K562 (cell line): ENCODE measurements around the gene PGLYRP1. TPM values are rescaled to one million over a fixed set of nuclear protein-coding genes. Genes with fewer than 3 reads are reported as not detected.

Experiments
- CBX8 ChIP-seq: fragments of 200-600 bp; sonication (generic); IDR thresholded peaks from 2 replicates; pipeline ENCODE4 v1.6.1; 2012; ENCODE audit warnings: borderline replicate concordance, mixed run types, low read depth, mild to moderate bottlenecking, moderate library complexity, mixed read lengths, low read length, control low read depth, inconsistent platforms; ENCODE audit not compliant: poor library complexity, severe bottlenecking; ENCODE audit errors: extremely low read depth
- CREB1 ChIP-seq, 2 experiments: sonication (generic) in 1 of 2; formaldehyde crosslinking in 1 of 2; IDR thresholded peaks; 2 replicates each; pipeline versions ENCODE4 v1.6.1 to v1.8.0; 2012 to 2022; ENCODE audit warnings: inconsistent platforms in 1 of 2, mild to moderate bottlenecking in 1 of 2, missing genetic modification reagents in 1 of 2, moderate library complexity in 1 of 2
- ELF2 ChIP-seq: fragments of 250-450 bp; sonication (Bioruptor Pico); IDR thresholded peaks from 2 replicates; pipeline ENCODE4 v1.5.0; 2021; ENCODE audit warnings: mild to moderate bottlenecking
- GTF2A2 ChIP-seq: IDR thresholded peaks from 2 replicates; pipeline ENCODE4 v1.6.1; 2016; ENCODE audit warnings: mild to moderate bottlenecking, missing genetic modification characterization, missing compliant biosample characterization
- KAT2B ChIP-seq: IDR thresholded peaks from one replicate; pipeline ENCODE4 v1.6.1; 2012; ENCODE audit warnings: low read depth, mild to moderate bottlenecking, control low read depth, inconsistent platforms, low read length, moderate library complexity
- KAT8 ChIP-seq: fragments of 450-650 bp; IDR thresholded peaks from 2 replicates; pipeline ENCODE4 v1.6.1; 2016; ENCODE audit warnings: low read depth, mild to moderate bottlenecking
- KDM1A ChIP-seq, 2 experiments: fragments of 450-650 bp; IDR thresholded peaks; 2 replicates each; pipeline ENCODE4 v1.6.1; 2016; ENCODE audit warnings: mild to moderate bottlenecking in 2 of 2
- LEF1 ChIP-seq: fragments of 450-650 bp; IDR thresholded peaks from 2 replicates; pipeline ENCODE4 v1.6.1; 2016; ENCODE audit warnings: mild to moderate bottlenecking
- MECOM ChIP-seq: fragments of 250-450 bp; sonication (Bioruptor Pico); IDR thresholded peaks from 2 replicates; pipeline ENCODE4 v1.8.0; 2022; ENCODE audit warnings: inconsistent platforms
- POU5F1 ChIP-seq: fragments of 150-350 bp; IDR thresholded peaks from 2 replicates; pipeline ENCODE4 v1.6.1; 2014; ENCODE audit warnings: borderline replicate concordance, low read length, low read depth, mild to moderate bottlenecking; ENCODE audit not compliant: partially characterized antibody
- SIX5 ChIP-seq, 2 experiments: IDR thresholded peaks; 2 replicates each; pipeline ENCODE4 v1.6.1; 2011; ENCODE audit warnings: low read length in 2 of 2, borderline replicate concordance in 1 of 2, low read depth in 1 of 2, mild to moderate bottlenecking in 1 of 2, moderate library complexity in 1 of 2; ENCODE audit not compliant: insufficient read depth in 1 of 2
- SMC3 ChIP-seq: conservative IDR thresholded peaks from 2 replicates; pipeline ENCODE4 v1.6.1; 2011; ENCODE audit warnings: low read depth, low read length, improper control_type of control experiment; ENCODE audit not compliant: insufficient read depth
- STAT5A ChIP-seq: IDR thresholded peaks from 2 replicates; pipeline ENCODE4 v1.6.1; 2012; ENCODE audit warnings: low read length, inconsistent platforms, borderline replicate concordance
- XRCC5 ChIP-seq: fragments of 200-400 bp; formaldehyde crosslinking; IDR thresholded peaks from 2 replicates; pipeline ENCODE4 v1.6.1; 2017; ENCODE audit warnings: low read depth, mild to moderate bottlenecking, low read length
- ZKSCAN3 ChIP-seq: fragments of 250-450 bp; sonication (Bioruptor Pico); IDR thresholded peaks from 2 replicates; pipeline ENCODE4 v1.4.0; 2020
- ZNF217 ChIP-seq: sonication (generic); formaldehyde crosslinking; IDR thresholded peaks from 2 replicates; pipeline ENCODE4 v1.8.0; 2022; ENCODE audit warnings: mild to moderate bottlenecking, missing genetic modification reagents
- ZNF274 ChIP-seq: IDR thresholded peaks from 2 replicates; pipeline ENCODE4 v1.6.1; 2011; ENCODE audit warnings: low read depth, mild to moderate bottlenecking, low read length, moderate library complexity, borderline replicate concordance
- ZNF324 ChIP-seq: fragments of 250-450 bp; sonication (Bioruptor Pico); IDR thresholded peaks from 2 replicates; pipeline ENCODE4 v1.4.0; 2020; ENCODE audit warnings: mild to moderate bottlenecking
- ZNF551 ChIP-seq: fragments of 250-450 bp; sonication (Bioruptor Pico); IDR thresholded peaks from 2 replicates; pipeline ENCODE4 v1.5.0; 2021; ENCODE audit warnings: mild to moderate bottlenecking, moderate library complexity
- polyA plus RNA-seq, 8 experiments: library from polyadenylated mRNA; depleted of rRNA in 4 of 8; stranded (reverse) in 5 of 8; unstranded in 3 of 8; fragments of >200 nt; fragmentation: Nextera tagmentation in 2 of 8; fragmentation: Illumina TruSeq in 1 of 8; extraction: Ambion mirVana in 2 of 8; extraction: Trizol in 1 of 8; gene quantifications; 2 replicates each; pipeline versions ENCODE4 v1.2.1 to v1.2.3, GENCODE V29; 2011 to 2014; ENCODE audit warnings: inconsistent platforms in 1 of 8, missing spikeins in 1 of 8
- total RNA-seq, 7 experiments: library from RNA; depleted of rRNA in 6 of 7; stranded (reverse); fragments of >200 nt in 6 of 7; fragmentation: Illumina TruSeq in 2 of 7; extraction: Trizol in 2 of 7; gene quantifications; 2 replicates each; pipeline versions ENCODE4 v1.2.1 to v1.2.3, GENCODE V29; 2011 to 2021; ENCODE audit warnings: low replicate concordance in 1 of 7
- TF ChIP-seq, protein P1 (sequence below): fragments of 250-450 bp; sonication (Bioruptor Pico); IDR thresholded peaks from 2 replicates; pipeline ENCODE4 v1.5.0; 2021
- TF ChIP-seq, protein P2 (sequence below): IDR thresholded peaks from 2 replicates; pipeline ENCODE4 v1.6.1; 2012; ENCODE audit warnings: low read depth, low read length, improper control_type of control experiment, borderline replicate concordance
- TF ChIP-seq, protein P3 (sequence below): fragments of 450-650 bp; IDR thresholded peaks from 2 replicates; pipeline ENCODE4 v1.7.0; 2016; ENCODE audit warnings: borderline replicate concordance
- TF ChIP-seq, protein P4 (sequence below): fragments of 450-650 bp; IDR thresholded peaks from 2 replicates; pipeline ENCODE4 v1.6.1; 2016; ENCODE audit warnings: missing biosample characterization, missing genetic modification characterization

Gene PGLYRP1
- total and polyA plus RNA-seq, 9 of the 15 experiments (the other 6 are each of a cell fraction or from before 2014, with no cell fraction given): not detected

DNA sequence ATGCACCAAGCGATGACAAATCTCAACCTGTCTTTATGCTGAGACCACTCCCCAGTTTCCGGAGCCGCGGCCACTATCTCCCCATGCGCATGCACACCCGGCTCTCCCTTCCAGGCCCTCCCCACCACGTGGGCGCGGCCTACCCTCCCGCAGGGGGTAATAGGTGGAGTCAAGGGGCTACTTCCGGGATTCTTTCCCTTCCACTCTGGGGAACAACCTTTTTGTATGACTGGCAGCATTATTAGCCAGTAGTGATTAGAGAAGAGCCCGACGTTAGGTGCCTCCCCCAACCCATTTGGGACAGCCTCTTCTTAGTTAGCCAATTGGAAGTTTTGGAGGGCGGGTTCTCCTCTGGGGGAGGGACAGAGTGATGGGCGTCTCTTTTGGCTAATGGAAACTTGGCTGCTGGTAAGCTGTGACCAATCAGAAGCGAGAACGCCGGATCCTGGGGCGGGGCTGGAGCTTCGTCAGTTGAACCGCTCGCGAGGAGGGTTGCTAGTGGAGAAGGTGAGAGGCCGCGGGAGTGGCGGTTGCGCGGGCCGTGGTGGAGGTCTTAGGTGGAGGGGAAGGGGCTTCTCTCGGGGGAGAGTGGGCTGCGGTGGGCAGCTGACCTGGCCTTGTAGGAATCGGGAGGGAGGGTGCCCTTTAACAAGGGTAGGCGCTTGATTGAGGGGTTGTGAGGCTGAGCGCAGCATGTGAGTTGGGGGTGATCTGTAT lies 27.7 kb downstream of the PGLYRP1 start, which contains the start of gene CCDC61 (continued):
- TF ChIP-seq LEF1 (peak; percentile 19; the same call in 1 of the 2 replicates), KDM1A (IDR thresholded peaks at IDR 0.05) (no peak), ZNF274 (no peak), MECOM (CRISPR knock-in tag) (no peak), SMC3 (no peak), ZNF324 (CRISPR knock-in tag) (no peak), KAT8 (no peak), ZNF217 (CRISPR knock-in tag) (no peak), ELF2 (CRISPR knock-in tag) (peak; percentile 96), POU5F1 (no peak), SIX5 (IDR thresholded peaks at IDR 0.05; ENCODE audit: borderline replicate concordance in 1 of 2, insufficient read depth in 1 of 2, low read depth in 1 of 2, low read length in 2 of 2) (no peak), STAT5A (no peak), ZKSCAN3 (CRISPR knock-in tag) (no peak), GTF2A2 (tag) (no peak), CBX8 (no peak), KAT2B (no peak), ZNF551 (CRISPR knock-in tag) (no peak), XRCC5 (no peak; the same call in 1 of the 2 replicates), CREB1 (IDR thresholded peaks at IDR 0.05) (peak; percentile 70; the same call in 1 of the 2 replicates), CREB1 (CRISPR knock-in tag; IDR thresholded peaks at IDR 0.05) (peak; percentile 54)
- TF ChIP-seq, protein P1, sequence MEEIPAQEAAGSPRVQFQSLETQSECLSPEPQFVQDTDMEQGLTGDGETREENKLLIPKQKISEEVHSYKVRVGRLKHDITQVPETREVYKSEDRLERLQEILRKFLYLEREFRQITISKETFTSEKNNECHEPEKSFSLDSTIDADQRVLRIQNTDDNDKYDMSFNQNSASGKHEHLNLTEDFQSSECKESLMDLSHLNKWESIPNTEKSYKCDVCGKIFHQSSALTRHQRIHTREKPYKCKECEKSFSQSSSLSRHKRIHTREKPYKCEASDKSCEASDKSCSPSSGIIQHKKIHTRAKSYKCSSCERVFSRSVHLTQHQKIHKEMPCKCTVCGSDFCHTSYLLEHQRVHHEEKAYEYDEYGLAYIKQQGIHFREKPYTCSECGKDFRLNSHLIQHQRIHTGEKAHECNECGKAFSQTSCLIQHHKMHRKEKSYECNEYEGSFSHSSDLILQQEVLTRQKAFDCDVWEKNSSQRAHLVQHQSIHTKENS (CRISPR knock-in tag): no peak
- TF ChIP-seq, protein P2, sequence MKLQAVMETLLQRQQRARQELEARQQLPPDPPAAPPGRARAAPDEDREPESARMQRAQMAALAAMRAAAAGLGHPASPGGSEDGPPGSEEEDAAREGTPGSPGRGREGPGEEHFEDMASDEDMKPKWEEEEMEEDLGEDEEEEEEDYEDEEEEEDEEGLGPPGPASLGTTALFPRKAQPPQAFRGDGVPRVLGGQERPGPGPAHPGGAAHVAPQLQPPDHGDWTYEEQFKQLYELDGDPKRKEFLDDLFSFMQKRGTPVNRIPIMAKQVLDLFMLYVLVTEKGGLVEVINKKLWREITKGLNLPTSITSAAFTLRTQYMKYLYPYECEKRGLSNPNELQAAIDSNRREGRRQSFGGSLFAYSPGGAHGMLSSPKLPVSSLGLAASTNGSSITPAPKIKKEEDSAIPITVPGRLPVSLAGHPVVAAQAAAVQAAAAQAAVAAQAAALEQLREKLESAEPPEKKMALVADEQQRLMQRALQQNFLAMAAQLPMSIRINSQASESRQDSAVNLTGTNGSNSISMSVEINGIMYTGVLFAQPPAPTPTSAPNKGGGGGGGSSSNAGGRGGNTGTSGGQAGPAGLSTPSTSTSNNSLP: peak; percentile 63; the same call in 1 of the 2 replicates
- TF ChIP-seq, protein P3, sequence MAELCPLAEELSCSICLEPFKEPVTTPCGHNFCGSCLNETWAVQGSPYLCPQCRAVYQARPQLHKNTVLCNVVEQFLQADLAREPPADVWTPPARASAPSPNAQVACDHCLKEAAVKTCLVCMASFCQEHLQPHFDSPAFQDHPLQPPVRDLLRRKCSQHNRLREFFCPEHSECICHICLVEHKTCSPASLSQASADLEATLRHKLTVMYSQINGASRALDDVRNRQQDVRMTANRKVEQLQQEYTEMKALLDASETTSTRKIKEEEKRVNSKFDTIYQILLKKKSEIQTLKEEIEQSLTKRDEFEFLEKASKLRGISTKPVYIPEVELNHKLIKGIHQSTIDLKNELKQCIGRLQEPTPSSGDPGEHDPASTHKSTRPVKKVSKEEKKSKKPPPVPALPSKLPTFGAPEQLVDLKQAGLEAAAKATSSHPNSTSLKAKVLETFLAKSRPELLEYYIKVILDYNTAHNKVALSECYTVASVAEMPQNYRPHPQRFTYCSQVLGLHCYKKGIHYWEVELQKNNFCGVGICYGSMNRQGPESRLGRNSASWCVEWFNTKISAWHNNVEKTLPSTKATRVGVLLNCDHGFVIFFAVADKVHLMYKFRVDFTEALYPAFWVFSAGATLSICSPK: no peak
- TF ChIP-seq, protein P4, sequence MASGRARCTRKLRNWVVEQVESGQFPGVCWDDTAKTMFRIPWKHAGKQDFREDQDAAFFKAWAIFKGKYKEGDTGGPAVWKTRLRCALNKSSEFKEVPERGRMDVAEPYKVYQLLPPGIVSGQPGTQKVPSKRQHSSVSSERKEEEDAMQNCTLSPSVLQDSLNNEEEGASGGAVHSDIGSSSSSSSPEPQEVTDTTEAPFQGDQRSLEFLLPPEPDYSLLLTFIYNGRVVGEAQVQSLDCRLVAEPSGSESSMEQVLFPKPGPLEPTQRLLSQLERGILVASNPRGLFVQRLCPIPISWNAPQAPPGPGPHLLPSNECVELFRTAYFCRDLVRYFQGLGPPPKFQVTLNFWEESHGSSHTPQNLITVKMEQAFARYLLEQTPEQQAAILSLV (tag): no peak
